ENCODE results near the gene EZR. TPM values are rescaled to one million over a fixed set of nuclear protein-coding genes. Genes with fewer than 3 reads are reported as not detected.

EZR gene
- total RNA-seq, 1 donor from 2014 or later: 110 TPM

DNA sequence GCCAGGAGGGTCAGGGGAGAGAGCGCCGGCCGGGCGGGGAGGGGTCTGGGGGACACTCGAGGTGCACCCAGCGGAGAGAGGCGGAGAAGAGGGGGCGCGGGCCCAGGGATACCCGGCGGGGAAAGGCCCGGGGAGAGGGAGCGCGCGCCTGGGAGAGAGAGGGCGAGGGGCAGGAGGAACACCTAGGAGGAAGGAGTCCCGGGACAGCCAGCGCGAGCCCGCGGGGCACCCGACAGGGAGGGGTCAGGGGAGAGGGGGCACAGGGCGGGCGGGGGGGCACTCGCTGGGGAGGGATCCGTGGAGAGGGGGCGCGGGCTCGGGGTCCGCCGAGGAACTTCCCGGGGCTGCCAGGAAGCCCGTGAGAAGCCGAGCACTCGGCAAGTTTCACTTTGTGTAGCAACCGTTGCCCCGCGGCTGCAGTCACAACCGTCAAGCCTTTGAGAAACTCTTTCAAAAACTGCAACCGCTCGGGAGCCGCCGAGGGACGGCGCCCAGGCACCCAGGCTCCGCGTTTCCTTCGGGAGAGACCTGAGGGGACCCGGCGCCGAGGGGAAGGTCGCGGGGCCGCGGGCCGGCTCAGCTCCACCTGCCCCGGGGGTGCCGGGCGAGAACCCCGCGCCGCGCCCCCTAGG, 471 bp downstream of the EZR start:
- no peak for DNase-seq (ENCODE audit: low read depth, low spot score)

DNA sequence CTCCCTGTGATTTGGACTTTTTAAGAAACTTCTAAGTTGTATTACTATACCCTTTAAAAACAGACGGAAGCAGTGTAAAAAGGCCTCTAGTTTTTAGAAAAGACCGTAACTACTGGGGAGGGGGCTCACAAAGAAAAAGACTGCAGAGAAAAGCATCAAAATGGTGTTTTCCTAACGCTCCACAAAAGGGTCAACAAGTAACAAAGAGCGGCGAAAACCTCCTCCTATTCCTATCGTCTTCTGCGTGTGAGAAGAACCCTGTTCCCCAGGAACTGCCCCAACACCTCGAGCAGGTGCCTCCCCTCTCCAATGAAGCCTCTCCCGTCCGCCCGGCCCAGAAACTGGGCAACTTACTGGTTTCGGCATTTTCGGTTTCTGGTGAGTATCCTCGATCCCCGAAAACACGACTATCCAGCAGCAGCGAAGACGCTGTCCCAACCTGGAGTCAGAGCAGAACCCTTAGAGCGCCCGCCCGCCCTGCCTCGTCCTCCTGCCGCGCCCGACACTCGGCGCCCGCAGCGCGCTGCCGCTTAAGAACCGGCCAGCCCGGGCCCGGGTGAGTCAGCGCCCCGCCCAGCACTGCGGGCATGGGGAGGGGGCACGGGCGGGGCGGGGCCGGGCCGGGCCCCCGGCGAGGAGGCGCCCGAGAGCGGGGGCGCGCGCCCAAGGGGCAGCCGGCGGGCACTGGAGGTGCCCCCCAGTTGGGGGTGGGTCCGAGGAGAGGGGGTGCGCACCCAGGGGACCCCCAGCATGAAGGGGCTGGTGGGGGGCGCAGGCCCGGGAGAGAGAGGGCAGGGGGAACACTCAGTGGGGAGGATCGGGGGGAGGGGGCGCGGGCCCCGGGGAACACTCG, 1.2 kb downstream of the EZR start:
- DNase-seq (ENCODE audit: low read depth, low spot score): no peak

DNA sequence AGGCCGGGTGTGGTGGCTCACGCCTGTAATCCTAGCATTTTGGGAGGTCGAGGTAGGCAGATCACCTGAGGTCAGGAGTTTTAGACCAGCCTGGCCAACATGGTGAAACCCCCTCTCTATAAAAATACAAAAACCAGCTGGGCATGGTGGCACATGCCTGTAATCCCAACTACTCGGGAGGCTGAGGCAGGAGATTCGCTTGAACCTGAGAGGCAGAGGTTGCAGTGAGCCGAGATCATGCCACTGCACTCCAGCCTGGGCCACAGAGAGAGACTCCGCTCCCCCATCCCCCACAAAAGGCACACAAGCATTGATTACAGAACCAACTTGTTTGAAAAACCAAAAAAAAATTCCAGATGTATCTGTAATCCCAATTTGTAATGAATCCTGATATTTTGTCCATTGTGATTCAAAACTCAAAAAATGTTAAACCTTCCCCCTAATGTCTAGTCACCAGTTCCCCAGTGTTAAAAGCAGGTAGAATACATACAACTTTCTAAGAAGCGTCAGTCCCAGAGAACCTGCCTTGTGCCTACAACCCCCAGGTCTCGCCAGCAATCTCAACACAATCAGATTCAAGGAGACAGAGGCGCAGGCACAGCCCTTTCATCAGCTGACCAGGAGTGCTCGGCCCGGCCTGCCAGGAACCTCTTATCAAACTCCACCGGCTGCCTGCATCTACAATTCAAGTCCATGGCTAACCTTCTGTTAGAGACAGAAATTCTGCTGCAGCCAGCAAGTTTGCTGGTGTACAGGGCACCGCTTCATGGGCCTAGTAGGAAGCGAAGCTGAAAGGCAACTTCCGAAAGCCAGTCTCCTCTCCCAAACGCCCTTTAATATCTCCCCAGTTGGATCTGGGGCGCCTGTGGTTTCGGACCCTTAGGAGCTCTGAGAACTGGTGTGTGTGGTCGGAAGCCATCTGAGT, 2.1 kb downstream of the EZR start:
- peak; percentile 37 for DNase-seq (ENCODE audit: low read depth, low spot score)

DNA sequence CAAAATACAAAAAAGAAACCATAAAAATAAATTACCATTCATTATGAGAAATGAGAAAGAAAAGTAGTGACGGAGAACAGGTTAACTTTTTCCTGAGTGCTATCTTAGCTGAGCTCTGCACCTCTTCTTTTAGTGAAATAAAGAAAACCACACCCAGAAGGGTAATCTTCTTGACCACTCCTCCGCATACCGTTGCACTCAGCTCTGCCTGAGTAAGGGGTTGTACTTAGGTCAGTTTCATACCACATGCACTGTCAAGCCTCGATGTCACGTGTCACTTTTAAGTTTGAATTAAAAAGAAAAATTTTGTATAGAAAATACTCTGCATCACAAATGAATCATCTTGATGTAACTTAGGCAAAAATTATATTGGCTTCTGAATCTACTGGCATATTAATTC, 2.8 kb downstream of the EZR start:
- no peak for DNase-seq (ENCODE audit: low read depth, low spot score)

DNA sequence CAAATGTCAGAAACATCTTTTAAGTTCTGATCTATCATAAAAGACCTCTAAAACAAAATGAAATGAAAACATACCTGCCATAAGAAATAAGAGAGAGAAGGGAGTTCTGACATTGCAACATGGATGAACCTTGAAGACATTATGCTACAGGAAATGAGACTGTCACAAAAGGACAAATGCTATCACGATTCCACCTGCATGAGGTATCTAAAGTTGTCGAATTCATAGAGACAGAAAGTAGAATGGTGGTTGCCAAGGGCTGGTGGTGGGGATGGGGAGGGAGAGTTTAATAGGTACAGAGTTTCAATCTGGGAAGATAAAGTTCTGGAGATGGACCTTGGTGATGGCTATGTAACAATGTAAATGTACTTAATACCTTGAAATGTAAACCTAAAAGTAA, 3.3 kb downstream of the EZR start:
- no peak for DNase-seq (ENCODE audit: low read depth, low spot score)

DNA sequence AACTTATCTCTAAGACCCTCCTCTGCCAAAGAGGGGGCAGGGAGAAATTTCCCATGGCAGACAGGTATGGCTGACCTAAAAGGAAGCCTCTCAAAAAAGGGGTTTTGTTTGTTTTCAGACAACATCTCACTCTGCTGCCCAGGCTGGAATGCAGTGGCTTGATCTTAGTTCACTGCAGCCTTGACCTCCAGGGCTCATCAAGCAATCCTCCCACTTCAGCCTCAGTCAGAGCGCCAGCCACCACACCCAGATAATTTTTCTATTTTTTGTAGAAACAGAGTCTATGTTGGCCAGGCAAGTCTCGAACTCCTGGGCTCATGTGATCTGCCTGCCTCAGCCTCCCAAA, 3.8 kb downstream of the EZR start:
- no peak for DNase-seq (ENCODE audit: low read depth, low spot score)

DNA sequence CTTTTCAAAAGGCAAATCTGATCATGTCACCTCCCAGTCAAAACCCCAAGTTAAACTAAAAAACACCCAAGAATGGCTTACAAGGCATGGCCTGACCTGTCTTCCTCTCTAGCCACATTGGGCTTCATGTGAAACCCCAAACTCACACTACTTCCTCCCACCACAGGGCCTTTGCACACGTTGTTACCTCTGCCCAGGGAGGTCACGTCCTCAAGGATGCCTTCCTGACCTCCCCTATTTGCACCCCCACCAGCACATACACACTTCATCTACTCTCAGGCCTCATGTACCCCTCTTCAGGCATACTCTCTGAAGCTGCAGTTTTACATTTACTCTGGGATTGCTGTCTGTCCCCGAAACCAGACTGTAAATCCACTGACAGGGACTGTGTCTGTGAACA, 6.1 kb downstream of the EZR start:
- no peak for DNase-seq (ENCODE audit: low read depth, low spot score)

DNA sequence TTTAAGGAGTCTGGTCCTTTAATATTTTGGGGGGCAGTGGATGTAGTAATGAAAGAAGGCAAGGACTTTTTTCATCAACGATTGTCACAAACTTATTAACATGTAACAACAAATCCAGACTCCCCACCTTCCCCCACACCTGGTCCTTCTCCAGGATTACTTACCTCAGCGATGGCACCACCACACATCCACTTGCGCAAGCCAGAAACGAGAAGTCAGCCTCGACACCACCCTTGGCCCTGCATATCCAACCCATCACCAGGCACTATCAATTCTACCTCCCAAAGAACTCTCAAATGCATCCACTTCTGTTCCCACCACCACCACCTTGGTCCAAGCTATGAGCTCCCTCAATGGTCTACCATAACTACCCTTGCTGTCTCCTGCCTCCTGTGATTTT, 6.6 kb downstream of the EZR start:
- DNase-seq (ENCODE audit: low read depth, low spot score): no peak

DNA sequence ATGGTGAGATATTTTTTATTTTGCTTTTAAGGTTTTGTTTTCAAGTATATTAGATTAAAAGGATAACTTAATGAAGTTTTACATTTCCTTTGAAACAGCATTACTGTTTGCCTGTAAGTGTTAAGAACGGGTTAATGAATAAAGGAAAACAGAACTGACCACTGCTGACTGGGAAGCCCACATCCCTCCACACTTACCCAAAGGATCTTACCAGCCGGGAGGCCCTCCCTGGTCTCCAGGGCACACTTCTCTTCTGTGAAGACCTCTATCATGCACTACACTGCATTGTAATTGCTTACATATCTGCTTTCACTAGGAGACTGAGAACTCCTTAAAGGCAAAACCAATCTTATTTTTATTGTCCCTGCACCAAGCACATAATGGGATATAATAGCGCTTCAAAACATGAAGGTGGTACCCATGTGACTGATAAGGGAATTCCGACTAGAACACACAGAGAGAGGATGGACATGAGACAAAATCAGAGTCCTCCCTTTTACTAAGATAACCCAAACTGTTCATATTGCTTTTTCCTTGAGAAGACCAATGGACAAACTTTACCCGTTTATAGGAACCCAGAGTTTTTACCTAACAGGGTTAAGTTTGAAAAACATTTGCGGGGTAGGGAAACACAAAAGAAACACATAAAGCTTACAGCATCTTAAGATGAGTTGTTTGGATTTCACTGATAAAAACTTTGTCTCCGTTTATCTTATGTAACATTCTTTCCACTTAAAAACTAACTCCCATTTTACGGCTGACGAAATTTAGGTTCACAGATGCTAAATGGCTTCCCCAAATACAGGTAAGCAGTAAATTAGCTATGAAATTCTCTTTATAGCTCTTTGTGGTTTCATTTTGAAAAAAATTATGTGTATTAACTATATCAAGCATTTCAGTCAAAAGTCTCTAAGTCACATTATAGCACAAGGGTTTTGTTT, 8.7 kb downstream of the EZR start:
- DNase-seq (ENCODE audit: low read depth, low spot score): no peak

DNA sequence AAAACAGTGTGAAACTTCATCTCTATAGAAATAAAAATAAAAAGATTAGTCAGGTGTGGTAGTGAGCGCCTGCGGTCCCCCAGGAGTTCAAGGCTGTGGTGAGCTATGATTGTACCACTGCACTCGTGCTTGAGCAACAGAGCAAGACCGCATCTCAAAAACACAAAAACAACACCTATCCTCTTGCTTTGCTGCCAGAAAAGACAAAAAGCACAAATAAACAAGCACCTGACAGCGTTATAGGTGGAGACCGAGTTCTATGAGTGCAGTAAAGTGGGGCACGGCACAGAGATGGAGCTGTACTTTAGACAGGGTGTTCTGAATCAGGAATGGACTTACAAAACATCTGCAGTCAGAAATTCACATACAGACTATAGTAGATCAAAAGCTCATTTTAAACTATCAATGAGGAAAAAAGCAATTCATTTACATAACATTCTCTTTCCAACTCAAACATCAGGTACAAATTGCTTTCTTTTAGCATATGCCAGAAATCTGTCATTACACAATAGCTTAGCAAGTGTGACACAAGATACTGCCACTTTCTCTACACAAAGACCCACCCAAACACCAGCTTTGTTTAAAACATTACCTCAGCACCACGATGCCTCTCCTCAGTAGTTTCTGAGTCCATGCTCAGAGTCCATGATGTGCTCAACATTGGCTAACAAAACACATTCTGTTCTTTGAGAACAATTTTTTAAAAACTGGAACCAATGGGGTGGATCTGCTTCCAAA, 10.1 kb downstream of the EZR start:
- no peak for DNase-seq (ENCODE audit: low read depth, low spot score)

DNA sequence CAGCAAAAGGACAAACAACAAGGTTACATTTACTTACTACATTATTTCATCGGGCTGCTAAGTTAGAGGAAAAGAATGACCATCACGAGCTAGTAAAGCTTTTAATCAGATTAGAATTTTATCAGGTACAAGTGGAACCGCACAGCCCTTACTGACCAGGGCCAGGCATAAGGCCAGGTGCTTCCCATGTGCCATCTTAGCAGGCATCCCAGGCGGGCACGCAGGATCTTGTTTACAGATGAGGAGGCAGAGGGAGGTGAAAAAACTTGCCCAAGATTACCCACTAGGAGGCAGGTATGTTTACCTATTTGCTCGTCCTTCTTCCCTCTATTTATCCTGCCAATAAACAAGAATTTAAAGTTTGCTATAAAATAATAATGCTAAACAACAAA, 10.7 kb downstream of the EZR start:
- DNase-seq (ENCODE audit: low read depth, low spot score): no peak

DNA sequence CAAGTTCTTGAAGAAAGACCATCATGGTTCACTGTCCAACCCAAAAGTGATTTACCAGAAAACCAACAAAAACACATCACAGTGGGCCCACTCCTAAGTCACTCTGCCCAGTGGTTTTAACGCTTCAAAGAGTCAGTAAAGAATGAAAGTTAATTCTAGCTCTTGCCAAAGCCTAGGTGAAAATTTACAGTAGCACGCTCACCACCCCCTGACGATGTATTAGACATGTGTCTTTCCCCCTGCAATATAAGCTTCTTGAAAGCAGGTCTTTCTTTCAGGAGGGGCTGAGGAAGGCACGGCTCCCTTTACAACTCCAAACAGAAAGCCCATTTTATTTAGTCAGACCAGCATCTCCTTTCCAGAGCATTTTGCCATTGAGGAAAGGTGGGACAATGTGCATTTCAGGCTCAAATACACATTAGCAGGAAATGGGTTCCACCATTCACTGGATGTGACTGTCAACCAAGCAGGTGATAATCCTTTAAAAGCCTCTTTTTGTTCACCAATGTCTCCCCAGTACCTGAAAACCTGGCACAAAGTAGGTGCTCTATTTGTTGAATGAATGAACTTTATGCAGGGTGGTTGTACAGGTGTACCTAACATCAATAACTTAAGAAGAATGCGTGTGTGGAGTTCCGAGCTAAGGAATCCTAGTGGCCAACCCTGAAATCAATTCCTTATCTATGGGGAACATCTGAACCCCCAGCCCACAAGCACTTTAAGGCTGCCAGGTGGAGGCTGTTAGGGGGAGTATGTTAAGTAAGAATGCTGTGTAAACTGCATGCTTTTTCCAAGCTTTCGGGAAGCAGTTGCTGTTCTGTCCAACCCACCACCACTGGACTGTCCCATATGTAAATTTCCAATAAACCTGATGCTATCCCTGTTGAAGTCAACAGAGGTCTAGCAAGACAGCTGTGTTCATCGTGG, 11.4 kb downstream of the EZR start:
- DNase-seq (ENCODE audit: low read depth, low spot score): no peak

DNA sequence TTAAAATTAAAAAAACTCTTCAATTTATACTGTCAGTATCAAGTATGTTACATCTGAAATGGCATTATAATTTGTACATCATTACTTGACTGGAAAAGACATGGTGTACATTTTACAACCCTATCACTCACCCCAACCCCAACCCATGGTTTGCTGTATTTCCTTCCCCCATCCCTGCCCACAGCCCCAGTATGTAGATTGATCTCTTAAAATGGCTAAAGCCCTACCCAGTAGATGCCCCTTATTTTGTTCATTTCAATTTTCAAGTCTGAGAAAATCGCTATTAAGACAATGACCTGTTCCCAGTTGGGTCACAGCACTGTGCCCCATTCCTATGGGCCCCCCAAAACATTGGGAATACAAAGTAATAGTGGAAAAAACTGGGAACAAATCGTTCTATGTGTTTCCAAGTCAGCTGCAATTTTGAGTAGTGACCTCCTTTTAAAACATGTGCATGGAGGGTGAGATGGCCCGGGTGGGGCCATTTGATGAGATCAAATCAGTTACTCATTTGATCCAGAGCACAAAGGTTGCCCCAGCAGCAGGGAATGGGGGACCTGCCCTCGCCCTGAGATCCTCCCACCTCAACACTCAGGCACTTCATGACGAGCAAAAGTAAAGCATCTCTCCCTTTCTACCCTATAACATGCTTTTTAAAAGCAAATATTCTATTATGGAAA, 13.3 kb downstream of the EZR start:
- DNase-seq (ENCODE audit: low read depth, low spot score): no peak

DNA sequence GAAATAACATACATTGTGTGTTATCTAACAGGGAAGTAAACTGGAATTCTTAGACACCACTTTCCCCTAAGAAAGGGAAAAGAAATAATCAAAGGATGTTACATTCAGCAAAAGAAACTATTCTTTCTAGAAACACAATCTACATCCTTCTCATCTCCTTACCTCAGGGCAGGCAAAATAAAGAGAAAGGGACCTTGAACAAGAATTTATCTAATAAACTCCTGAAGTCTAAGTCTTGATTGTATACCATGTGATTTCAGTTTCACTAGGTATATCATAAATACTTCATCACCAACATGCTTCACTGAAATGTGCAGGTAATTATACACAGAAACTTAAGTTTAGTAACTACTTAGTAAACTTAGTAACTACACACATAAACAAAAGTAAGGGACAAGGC, 15.0 kb downstream of the EZR start:
- no peak for DNase-seq (ENCODE audit: low read depth, low spot score)

DNA sequence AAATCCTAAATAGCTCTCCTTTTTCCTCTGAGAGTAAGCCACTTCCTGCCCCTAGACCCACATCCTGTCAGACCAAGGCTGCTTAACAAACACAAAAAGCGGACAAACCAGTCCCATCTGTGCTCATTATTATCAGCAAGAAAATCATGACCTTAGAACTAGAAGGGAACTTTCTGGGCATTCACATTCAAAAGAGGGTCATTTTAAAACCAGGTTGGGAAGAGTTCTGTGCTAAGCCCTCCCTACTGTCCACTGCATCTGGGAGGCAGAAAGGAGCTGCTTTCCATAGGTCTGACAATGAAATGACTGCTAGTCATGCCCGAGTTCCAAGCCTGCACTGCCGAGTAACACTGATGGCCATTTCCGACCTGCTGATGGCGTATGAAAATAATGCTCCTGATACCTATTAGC, 15.4 kb downstream of the EZR start:
- no peak for DNase-seq (ENCODE audit: low read depth, low spot score)

DNA sequence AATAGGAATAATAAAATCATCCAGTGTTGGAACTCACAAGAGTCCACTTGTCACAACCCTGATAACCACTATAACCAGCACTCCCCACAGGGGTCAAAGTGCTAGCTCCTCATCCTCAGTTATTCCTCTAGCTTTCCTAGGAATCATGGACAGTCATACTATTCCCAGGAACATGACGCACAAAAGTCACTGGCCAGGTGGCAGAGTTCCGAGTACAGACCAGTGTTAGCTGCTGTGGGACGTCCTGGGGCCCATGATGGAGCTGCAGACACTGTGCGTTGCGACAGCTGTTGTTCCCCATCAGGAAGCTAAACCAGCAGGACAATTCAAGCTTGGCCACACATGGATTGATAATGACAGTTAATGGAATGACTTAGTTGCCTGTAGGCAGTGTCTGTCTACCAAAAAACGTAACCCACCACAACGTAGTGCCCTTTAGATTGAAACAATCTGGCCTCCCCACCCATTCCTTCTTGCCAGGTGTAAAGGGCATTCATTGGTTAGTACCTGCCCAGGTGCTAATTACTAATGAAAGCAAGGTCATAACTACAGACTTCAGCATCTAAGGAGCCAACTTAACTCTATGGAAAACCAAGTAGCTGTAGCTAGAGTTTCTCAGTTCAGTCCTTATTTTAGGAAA, 17.4 kb downstream of the EZR start:
- no peak for DNase-seq (ENCODE audit: low read depth, low spot score)

DNA sequence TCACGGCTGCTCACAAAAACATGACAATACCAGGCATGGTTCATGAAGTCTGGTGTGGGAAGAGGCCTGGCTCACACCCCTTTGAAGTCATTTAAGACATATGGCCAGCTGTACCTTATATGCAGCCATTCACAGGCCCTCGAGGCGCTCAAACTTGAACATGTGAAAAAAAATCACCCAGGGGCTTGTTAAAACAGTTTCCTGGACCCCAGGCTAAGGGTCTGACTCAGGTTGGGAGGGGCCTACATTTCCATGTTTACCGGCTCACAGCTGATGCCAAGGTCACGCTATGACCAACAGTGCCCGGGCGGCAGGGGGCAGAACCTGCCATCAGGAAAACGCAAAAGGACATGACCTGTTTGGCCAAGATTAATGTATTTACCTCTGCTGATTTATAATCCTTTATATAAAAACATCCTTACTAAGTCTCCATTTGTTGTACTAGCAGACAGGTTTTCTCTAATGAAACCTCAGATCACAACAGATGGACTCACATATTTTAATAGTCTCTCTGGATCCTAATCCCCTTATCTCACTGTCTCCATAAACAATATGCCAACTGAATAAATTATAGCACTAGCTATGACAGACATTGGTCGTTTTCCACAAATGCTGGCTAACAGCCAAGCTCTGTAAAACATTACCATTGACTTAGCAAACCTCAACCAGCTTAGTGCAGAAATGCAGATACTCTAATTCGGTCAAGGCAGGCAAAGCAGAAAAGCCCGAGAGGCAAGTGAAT, 19.9 kb downstream of the EZR start:
- DNase-seq (ENCODE audit: low read depth, low spot score): no peak

DNA sequence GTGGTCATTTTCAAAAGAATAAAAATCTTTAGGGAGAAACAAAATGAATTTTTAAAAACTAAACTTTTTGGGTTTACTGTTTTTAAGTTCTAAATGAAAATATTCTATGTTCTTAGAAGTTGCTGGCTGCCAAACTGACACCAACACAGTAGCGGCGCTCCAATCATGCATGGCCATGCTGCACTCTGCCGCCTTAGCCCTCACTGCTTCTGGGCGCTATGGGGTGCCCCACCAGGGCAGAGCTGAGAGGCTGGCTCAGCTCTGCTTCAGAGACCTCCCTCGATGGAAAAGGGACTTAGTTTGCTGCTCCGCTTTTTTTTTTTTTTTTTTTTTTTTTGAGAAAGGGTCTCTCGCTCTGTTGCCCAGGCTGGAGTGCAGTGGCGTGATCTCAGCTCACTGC, 20.9 kb downstream of the EZR start:
- no peak for DNase-seq (ENCODE audit: low read depth, low spot score)
